RCC 7860 (cell line): ENCODE measurements around the gene DTX2.
"Not testable (repeated sequence)": the region's sequence is repeated elsewhere in the genome, so short reads cannot be mapped to it uniquely, and the experiment has no call there.

Source experiments
- DNase-seq: peaks from one replicate; pipeline ENCODE4 v3.0.0-alpha.2; 2015; ENCODE audit warnings: low spot score
- FAIRE-seq: peaks from 2 replicates; lab custom pipeline; 2012; peaks lifted over from hg19 to GRCh38; lab: Jason Lieb, UNC

Gene DTX2

GRCh38 chr7:76509931-76510877, 48.7 kb downstream of the DTX2 start, which contains the start of gene UPK3B:
TSS of gene UPK3B (plus strand) at chr7:76510552. CDS start at chr7:76510653, 101 bp downstream.
- DNase-seq (peak; percentile 62), FAIRE-seq (no peak)

- FAIRE-seq, DNase-seq: not testable (repeated sequence)
Measured at GRCh38 chr7:76511200-76511910, 49.8 kb downstream of the DTX2 start.

GRCh38 chr7:76511911-76512885, 50.7 kb downstream of the DTX2 start:
- not testable (repeated sequence) for DNase-seq
- FAIRE-seq = peak; percentile 88

GRCh38 chr7:76512941-76513816, 51.7 kb downstream of the DTX2 start:
- DNase-seq (peak; percentile 41), FAIRE-seq (no peak)

- DNase-seq = no peak
- no peak for FAIRE-seq
Measured at GRCh38 chr7:76513817-76514799, 52.6 kb downstream of the DTX2 start.

GRCh38 chr7:76514926-76515771, 53.6 kb downstream of the DTX2 start:
- DNase-seq (no peak), FAIRE-seq (no peak)

GRCh38 chr7:76515999-76516443, 54.5 kb downstream of the DTX2 start:
- peak; percentile 49 for DNase-seq
- no peak for FAIRE-seq

- not testable (repeated sequence) for FAIRE-seq, DNase-seq
Measured at GRCh38 chr7:76516932-76517331, 55.4 kb downstream of the DTX2 start.

GRCh38 chr7:76526183-76526582, 64.7 kb downstream of the DTX2 start:
- FAIRE-seq = peak; percentile 96

GRCh38 chr7:76531643-76532042, 70.1 kb downstream of the DTX2 start:
- FAIRE-seq, DNase-seq: not testable (repeated sequence)

More at GRCh38 chr7:76526183-76526582, 64.7 kb downstream of the DTX2 start:
- peak; percentile 32 for DNase-seq

- not testable (repeated sequence) for DNase-seq, FAIRE-seq
Measured at GRCh38 chr7:76543197-76543596, 81.7 kb downstream of the DTX2 start, which contains the start of gene SPDYE16. TSS of gene SPDYE16 (minus strand) at chr7:76543297. CDS start at chr7:76541459, 1,838 bp downstream.

GRCh38 chr7:76549025-76549854, 87.7 kb downstream of the DTX2 start:
- FAIRE-seq = peak; percentile 24
- DNase-seq = peak; percentile 87

GRCh38 chr7:76549855-76550248, 88.3 kb downstream of the DTX2 start:
- DNase-seq, FAIRE-seq: not testable (repeated sequence)

- DNase-seq, FAIRE-seq: not testable (repeated sequence)
Measured at GRCh38 chr7:76551992-76552391, 90.5 kb downstream of the DTX2 start.
